CD4-positive, alpha-beta T cell treated with Interleukin-17A for 4 hours (primary cell): ENCODE results near the gene KRTAP10-11.
"Not testable (repeated sequence)": the region's sequence is repeated elsewhere in the genome, so short reads cannot be mapped to it uniquely, and the experiment has no call there.

Source experiments
- DNase-seq: peaks from one replicate; pipeline ENCODE4 v3.0.0-alpha.2; 2020; ENCODE audit warnings: mixed read lengths

The KRTAP10-11 gene

DNA sequence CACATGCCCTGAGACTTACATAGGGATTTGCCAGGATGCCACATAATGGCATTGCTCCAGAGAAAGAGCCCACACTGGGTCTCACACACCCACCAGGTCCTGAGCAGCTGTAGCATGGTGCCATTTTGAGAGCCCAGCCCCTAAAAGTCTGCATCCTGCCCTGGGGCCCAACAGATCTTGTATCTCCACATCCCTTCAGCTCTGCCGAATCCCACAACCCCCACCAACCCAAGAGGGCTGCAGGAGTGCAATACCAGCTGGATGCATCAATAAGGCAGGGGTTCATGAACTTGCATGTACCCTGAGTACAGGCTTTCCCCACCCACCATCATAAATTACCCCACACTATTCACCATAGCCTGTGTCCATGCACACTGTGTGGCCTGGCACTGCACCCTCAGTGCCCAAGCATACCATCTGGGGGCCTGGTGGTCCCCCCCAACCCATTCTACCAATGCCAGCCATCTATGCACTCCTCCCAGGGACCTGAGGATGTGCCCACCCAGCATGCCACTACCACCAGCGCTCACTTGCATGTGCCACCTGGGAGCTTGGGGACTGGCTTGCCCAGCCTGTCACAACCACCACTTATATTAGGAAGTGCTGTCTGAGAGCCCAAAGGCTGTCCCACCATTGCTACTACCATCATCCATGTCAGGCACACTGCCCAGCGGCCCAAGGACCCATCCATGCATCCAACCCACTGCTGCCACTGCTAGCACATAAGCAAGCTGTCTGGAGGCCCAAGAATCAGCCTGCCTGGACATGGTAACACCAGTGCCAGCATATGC, 24.6 kb downstream of the KRTAP10-11 start:
- no peak for DNase-seq

DNA sequence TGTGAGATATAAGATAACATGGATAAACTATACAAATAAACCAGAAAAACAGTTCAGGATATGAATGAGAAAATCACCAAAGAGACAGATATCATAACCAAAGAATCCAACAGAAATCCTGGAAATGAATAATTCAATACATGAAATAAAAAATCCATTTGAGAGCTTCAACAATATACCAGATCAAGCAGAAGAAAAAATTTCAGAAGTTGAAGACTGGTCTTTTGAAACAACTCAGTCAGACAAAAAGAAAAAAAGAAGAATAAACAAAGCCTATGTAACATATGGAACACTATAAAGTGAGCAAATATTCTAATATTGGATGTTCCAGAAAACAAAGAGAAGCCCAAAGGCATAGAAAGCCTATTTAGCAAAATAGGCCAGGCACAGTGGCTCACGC, 25.7 kb downstream of the KRTAP10-11 start:
- no peak for DNase-seq

DNA sequence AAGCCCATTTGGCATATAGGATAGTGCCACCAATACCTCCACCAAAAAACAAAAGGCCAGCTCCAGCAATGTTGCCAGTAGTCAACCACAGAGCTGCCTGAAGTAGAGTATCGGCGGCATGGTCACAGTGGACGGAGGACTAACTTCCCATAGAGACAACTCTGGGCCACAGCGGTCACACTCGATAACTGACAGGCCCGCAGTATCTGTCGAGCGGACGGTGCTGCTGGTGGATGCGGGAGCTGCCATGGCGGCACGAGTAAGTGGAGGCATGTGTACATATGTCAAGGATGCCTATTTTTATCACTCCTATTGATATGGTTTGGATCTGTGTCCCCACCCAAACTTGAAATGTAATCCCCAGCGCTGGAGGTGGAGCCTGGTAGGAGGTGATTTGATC, 31.7 kb downstream of the KRTAP10-11 start:
- DNase-seq, result no peak

DNA sequence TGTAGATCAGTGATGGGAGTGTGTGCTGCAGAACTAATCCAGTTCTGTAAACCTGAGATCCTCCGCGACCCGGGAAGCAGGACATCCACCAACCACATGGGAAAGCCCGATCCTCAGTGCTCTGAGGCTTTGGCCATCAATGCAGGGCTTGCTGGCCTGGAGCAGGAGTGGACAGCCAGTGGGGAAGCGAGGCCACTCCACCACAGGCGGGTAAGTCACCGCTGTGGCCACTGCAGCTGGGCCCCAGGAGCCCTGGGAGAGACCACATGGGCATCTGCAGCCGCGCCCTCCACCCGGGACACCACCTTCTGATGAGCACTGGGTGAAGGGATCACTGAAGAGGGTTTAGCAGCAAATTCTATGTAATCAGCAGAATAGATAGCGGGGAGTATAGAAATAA, 34.9 kb downstream of the KRTAP10-11 start:
- DNase-seq, result no peak

DNA sequence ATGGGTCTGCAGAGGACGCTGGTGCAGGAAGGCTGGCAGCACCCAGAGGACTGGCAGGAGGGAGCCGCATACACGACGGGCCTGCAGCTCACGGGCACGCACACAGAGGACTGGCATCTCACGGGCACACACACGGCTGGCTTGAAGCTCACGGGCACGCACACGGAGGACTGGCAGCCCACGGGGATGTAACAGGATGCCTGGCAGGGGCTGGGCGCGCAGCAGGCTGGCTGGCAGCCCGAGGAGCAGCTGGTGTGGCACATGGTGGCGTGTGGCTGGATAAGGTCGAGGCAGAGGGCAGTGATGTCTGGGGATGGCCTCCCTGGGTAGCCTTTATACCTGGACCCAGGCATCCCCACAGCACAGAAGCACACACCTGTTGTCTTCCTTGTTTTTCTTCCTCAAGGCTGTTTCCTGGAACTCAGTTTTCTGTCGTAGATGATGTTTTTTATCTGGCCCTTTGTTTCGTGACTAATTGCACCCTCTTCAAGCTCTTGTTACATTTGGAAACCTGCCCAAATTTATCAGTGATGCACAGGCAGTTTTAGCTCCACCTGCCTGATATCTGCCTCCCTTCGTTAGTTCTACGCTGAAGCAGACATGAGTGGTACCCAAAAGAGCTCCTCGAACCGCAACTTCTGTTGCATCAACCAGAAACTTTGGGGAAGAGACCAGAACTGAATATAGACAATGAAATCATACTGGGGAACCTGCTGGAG, 35.8 kb downstream of the KRTAP10-11 start, which contains the start of gene KRTAP12-1:
Gene KRTAP12-1, minus strand, starts transcription at position 303 of the 719 bp plus-strand sequence. Its CDS starts 40 bp downstream, at position 263.
- no peak for DNase-seq

DNA sequence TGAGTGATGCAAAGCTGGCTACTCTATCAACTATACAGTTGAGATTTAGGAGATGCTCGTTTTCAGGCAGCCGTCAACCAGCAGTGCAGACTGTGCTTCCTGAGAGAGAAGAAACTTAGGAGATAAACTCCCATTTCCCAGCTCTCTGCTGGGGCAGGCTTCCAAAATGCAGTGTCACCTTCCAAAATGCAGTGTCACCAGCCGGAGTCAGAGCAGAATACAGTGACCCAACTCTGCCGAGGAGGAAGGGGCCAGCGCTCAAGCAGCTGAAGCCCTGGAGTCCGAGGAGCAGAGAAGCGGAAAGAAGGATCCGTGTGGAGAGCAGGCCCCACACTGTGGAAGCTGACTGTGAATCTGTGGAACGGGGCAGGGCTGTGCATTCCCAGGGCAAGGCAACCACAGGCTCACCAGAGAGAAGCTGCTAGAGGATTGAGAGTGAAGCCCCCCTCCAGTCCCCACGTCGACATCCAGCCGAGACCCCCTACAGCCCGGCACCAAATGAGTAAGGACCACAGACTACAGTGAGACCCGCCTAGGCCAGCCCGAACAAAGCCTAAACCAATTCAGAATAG, 36.5 kb downstream of the KRTAP10-11 start:
- DNase-seq, result no peak

DNA sequence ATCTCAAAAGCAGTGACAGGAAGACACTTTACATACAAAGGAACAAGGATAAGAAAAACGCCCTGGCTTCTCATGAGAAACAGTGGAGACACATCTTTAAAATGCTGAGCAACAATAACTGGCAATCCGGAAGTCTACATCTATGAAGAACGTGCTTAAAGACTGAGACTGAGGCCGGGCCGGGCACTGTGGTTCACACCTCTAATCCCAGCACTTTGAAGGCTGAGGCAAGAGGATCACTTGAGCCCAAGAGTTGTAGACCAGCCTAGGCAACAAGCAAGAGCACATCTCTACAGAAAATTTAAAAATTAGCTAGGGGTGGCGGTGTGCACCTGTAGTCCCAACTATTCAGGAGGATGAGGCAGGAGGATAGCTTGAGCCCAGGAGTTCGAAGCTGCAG, 37.9 kb downstream of the KRTAP10-11 start:
- no peak for DNase-seq

DNA sequence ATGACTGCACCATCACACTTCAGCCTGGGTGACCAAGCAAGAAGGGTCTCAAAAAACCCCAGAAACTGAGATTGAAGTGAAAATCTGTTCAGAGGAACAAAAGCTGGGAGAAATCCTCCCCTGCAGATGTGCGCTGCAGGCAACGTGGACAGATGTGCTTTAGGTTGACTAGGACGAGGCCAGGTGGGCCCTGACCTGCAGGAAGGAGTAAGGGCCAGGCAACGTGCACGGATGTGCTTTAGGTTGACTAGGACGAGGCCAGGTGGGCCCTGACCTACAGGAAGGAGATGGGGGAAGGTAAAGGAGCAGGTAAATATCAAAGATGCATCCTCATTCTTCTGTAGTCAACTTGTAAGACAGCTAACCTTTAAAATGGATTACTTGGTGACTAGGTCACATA, 38.3 kb downstream of the KRTAP10-11 start:
- no peak for DNase-seq

DNA sequence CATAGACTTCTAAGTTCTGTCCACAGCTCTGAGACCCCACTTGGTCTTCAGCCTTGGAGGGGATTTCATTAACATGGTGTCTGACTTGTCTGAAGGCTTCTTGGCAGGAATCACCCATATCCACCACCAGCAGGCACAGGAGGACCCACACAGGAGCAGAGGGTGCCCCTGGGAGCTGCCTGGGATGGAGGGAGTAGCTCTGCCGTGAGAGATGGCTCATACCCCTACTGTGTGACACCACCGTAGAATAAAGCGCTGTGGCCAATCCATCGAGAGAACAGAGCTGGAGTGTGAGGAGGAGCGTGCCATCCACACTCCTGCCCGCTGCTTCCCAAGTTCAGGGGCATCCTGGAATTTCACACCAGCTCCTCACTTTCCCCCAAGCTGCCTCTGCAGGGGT, 38.8 kb downstream of the KRTAP10-11 start:
- DNase-seq, result not testable (repeated sequence)

DNA sequence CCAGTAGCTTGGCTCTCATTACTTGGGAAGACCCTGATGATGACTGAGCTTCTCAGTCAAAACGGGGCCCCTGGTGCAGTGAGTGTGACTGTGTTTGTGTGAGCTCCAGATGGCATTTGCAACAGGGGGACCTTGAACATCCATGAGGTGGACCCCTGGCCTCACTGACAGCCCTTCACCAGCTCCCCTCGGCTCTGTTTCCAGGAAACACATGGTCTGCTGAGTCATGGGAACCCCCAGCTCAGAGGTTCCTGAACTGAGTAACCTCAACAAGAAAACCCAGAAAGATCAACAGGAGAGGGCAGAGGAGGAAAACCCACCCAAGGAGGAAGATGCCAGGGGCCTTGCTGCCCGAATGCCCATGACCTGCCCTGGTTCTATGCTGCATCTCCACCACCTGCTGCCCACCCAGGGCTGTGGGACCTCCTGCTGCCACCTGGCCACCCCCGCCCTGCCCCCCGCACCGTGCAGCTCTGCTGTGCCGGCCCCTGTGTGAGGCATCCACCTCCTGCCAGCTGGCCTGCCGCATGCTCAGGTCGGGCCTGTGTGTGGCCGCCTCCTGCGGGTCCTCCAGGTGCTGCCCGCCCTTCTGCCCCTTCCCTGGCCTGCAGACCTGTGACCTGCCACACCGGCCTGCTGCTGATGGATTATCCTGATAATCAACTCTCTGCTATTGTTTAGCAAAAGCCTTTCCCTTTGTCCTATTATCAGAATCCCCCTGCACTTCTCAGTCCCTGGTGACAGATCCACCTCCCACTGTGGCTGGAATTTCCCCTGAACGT, 40.0 kb downstream of the KRTAP10-11 start:
- DNase-seq, result no peak

DNA sequence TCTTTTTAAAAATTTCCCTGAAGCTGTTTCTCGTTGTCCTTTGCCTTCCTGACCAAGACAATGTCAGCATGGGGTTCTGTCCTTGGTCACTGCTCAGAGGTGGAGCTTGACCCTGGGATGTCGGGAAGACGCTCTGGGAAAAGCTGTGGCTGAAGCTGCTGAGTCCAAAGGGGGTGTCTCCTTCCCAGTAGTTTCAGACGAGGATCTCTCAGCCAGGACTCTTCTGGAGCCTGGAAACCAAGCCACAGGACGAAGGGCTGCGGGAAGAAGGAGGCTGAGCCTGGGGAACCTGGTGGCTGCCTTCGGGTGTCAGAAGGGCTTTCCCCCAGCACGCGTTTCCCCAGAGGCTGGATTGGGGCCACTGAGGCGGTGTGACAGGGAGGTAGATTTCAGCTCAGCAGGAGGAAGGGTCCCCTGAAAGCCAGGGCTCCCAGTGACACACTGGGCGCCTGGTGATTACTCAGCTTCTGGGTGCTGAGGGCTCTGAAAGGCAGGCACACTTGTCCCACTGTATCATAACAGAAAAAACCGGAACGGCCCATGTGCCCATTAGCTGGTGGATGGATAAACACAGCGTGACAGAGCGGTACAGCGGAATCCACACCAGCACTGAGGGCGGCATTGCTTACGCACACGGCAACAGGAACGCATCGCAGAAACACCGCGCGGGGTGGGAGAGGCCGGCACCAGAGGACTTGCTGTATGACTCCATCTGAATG, 40.8 kb downstream of the KRTAP10-11 start:
- DNase-seq, result no peak

DNA sequence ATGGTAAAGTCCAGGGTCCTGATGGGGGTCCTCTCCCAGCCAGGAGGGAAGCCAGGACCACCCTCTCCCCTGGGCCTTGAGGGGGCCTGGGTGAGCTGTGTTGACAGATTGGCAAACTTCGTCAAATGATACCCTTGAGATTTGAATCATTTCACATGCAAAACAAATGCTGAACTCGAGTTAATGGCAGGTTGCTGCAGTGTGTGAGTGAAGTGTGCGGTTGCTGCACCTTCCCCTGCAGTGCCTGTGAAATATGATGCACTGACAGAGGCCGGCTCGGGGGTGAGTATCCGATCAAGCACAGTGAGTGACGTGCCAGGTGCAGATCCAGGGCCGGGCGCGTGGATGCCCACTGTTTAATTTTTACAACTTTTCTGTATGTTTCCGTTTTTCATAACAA, 41.5 kb downstream of the KRTAP10-11 start:
- no peak for DNase-seq

DNA sequence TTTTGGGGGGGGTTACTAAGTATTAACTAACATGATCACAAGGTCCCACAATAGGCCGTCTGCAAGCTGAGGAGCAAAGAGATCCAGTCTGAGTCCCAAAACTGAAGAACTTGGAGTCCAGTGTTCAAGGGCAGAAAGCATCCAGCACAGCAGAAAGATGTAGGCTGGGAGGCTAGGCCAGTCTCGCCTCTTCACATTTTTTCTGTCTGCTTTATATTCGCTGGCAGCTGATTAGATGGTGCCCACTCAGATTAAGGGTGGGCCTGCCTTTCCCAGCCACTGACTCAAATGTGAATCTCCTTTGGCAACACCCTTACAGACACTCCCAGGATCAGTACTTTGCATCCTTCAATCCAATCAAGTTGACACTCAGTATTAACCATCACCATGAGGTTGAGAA, 43.5 kb downstream of the KRTAP10-11 start:
- not testable (repeated sequence) for DNase-seq

DNA sequence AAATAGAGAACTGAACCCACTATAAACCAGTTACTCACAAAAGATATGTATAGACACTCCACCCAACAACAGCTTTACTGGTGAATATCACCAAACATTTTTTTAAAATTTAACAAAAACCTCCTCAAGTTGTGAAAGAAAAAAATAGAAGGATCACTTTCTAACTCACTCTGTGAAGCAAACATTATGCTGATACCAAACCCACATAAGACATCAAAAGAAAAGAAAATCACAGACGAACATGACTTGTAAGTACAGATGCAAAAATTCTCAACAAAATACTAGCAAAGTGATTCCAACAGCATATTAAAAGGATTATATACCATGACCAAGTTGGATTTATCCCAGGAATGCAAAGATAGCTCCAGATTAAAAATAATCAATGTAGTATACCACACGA, 45.5 kb downstream of the KRTAP10-11 start:
- DNase-seq, result no peak

DNA sequence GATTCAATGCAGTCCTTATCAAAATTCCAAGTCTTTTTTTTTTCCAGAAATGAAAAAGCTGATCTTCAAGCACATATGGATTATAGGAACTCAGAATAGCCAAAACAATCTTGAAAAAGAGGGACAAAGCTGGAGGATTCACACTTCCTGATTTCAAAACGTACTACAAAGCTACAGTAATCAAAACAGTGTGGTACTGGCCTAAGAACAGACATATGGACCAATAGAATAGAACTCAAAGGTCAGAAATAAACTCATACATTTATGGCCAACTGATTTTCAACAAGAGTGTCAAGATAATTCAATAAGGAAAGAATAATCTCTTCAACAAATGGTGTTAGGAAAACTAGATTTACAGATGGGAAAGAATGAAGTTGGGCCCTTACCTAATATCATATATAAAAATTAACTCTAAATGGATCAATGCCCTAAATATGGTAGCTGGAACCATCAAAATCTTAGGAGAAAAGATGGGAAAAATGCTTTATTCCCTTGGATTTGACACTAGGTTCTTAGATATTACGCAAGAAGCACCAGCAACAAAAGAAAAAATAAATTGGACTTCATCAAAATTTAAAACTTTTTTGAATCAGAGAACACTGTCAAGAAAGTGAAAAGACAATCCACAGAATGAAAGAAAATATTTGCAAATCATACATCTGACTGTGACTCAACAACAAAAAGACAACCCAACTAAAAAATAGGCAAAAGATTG, 46.7 kb downstream of the KRTAP10-11 start:
- DNase-seq, result no peak

DNA sequence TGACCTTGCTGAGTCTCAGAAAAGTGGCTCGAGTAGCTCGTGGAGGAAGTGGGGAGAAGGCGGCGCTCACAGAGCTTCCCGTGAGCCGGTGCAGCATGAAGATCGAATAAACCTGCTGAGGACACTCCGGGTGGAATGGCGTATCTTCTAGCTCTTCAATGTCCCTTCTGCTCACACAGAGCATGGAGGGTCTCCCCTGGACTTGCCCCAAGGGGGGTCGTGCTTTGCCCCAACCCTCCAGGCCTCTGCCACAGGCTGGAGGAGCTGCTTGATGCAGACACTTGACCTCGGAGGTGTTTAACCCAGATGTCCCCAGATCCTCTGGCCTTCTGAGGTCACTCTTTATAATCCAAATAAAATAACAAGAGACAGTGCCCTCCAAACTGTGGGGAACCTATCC, 48.6 kb downstream of the KRTAP10-11 start:
- DNase-seq, result no peak

DNA sequence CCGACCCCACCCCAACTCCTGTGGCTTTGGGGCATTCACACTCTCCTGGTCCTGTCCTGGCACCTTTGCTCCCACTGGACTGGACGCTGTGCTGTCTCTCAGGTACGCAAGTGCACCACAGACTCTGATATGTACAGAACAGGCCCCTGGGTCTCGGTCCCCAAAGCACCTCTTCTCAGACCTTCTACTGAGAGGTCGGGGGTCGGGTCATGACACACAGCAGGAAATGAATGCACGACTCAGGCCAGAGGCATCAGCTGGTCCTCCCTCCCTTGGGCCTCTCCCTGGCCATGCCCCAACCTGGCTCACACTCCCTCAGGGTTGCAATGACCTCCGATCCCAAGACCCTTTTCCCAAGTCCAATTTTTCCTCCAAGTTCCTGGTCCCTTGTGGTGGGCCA, 49.0 kb downstream of the KRTAP10-11 start:
- no peak for DNase-seq

DNA sequence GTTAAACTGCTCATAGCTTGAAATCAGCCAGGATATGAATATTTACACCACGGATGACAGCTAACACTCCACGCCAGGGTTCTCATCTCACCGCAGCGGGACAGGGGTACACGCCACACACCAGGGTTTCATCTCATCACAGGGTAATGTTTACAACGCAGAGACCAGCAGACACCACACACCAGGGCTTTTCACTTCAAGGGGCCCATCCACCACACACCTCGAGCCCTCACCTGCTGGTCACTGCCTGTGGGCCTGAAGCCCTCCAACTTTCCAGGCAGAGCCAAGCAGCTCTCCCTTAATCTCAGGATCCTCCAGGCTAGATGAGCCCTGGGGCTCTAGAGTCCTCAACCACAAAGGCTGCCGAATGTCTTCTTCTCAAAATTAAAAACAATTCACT, 49.4 kb downstream of the KRTAP10-11 start:
- no peak for DNase-seq

DNA sequence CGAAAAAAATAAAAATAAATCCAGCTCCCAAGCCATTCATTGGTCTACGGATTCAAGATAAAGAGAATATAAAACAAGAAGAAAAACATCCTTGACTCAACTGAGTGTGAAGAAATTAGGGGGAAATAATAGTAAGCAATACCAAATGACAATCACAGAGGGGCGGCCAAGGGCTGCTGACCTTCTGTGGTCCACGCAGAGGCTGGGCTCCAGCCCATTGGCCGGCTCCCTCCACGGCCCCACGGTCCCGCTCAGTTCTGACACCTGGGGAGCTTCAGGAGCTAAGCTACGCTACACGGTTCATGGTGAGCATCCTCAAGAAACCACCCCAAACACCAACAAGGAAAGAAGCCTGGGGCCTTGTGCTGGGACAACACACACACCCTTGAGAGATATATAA, 50.4 kb downstream of the KRTAP10-11 start:
- no peak for DNase-seq
